Measurements from ENCODE around the gene HS3ST6. TPM values are rescaled to one million over a fixed set of nuclear protein-coding genes. Genes with fewer than 3 reads are reported as not detected.

The HS3ST6 gene
- total and polyA plus RNA-seq, 2 donors (not counting 3 experiments of a cell fraction or from before 2014, with no cell fraction given) = not detected

- Histone ChIP-seq H3K9me1 (replicated peaks; ENCODE audit: control insufficient read depth, extremely low read depth, insufficient read depth, low read length) (no peaks in the 10 kb centered on the region), H3K4me2 (ENCODE audit: insufficient read depth, low read length) (no peak overlapping the region), H3K9me3 (replicated peaks; ENCODE audit: control insufficient read depth, insufficient read depth, low read length) (no peaks in the 10 kb centered on the region), H2AFZ (ENCODE audit: low read depth, low read length) (no peak overlapping the region), H3K4me3 (replicated peaks in 1 of 3; ENCODE audit: insufficient read depth in 1 of 3, low read depth in 1 of 3, low read length in 3 of 3) (no peak overlapping the region), H4K20me1 (replicated peaks; ENCODE audit: control insufficient read depth, extremely low read depth, insufficient read depth, low read length) (no peaks in the 10 kb centered on the region), H3K4me1 (ENCODE audit: control insufficient read depth, extremely low read depth, insufficient read depth, low read length) (no peaks in the 10 kb centered on the region), H3K36me3 (ENCODE audit: control insufficient read depth in 2 of 2, extremely low read depth in 1 of 2, insufficient read depth in 2 of 2, low read length in 2 of 2) (no peaks in the 10 kb centered on the region), H3K9ac (replicated peaks; ENCODE audit: extremely low read depth, insufficient read depth, low read length) (no peak overlapping the region), H3K79me2 (ENCODE audit: control insufficient read depth, insufficient read depth, low read length) (no peaks in the 10 kb centered on the region), H3K27ac (ENCODE audit: insufficient read depth, low read depth, low read length) (no peak overlapping the region), H3K27me3 (ENCODE audit: control insufficient read depth in 2 of 2, insufficient read depth in 2 of 2, low read length in 2 of 2) (peaks cover 44 to 51% of the 10 kb centered on the region in 2 experiments)
- dilution Hi-C loops (cut with MboI; ENCODE audit: extremely low pct_ligation_motif_present, low sequenced_read_pairs) (no loop called here), intact Hi-C loops (cut with micrococcal nuclease) (loop anchor here (5.0 kb wide), 1 partner anchor 697 kb away; no protein-coding TSS in a partner anchor)
- FAIRE-seq (no peak), DNase-seq (ENCODE audit: low read depth, low spot score) (no peak)
- peak; percentile 31 for TF ChIP-seq EZH2 (IDR thresholded peaks at IDR 0.05; ENCODE audit: borderline replicate concordance, low read depth, low read length, severe bottlenecking)
- no peak for TF ChIP-seq GATA2 (IDR thresholded peaks at IDR 0.05; ENCODE audit: insufficient read depth, insufficient read length, low read depth, low read length)
- no TSS peak for BruUV-seq (replicated peaks)
- POLR2A ChIA-PET = interaction anchor here (1.1 kb wide), 1 partner anchor 8 kb away, joined by 3 read pairs; no protein-coding TSS in a partner anchor
- CTCF ChIA-PET = interaction anchor here (0.6 kb wide), 1 partner anchor 1667 kb away, joined by 3 read pairs; no protein-coding TSS in a partner anchor
These were observed 1.2 kb upstream of the HS3ST6 start for GRCh38 chr16:1919327-1919998.

GRCh38 chr16:1917665-1918350, 407 bp downstream of the HS3ST6 start:
- Histone ChIP-seq H3K9me1 (replicated peaks; ENCODE audit: control insufficient read depth, extremely low read depth, insufficient read depth, low read length) (no peaks in the 10 kb centered on the region), H2AFZ (ENCODE audit: low read depth, low read length) (no peak overlapping the region), H3K27ac (ENCODE audit: insufficient read depth, low read depth, low read length) (no peak overlapping the region), H4K20me1 (replicated peaks; ENCODE audit: control insufficient read depth, extremely low read depth, insufficient read depth, low read length) (no peaks in the 10 kb centered on the region), H3K9ac (replicated peaks; ENCODE audit: extremely low read depth, insufficient read depth, low read length) (no peak overlapping the region), H3K79me2 (ENCODE audit: control insufficient read depth, insufficient read depth, low read length) (no peaks in the 10 kb centered on the region), H3K4me1 (ENCODE audit: control insufficient read depth, extremely low read depth, insufficient read depth, low read length) (no peaks in the 10 kb centered on the region), H3K9me3 (replicated peaks; ENCODE audit: control insufficient read depth, insufficient read depth, low read length) (no peaks in the 10 kb centered on the region), H3K4me2 (ENCODE audit: insufficient read depth, low read length) (no peak overlapping the region), H3K4me3 (replicated peaks in 1 of 3; ENCODE audit: insufficient read depth in 1 of 3, low read depth in 1 of 3, low read length in 3 of 3) (no peak overlapping the region), H3K27me3 (ENCODE audit: control insufficient read depth in 2 of 2, insufficient read depth in 2 of 2, low read length in 2 of 2) (peaks cover 39 to 41% of the 10 kb centered on the region in 2 experiments), H3K36me3 (ENCODE audit: control insufficient read depth in 2 of 2, extremely low read depth in 1 of 2, insufficient read depth in 2 of 2, low read length in 2 of 2) (no peaks in the 10 kb centered on the region)
- TF ChIP-seq CTCF (IDR thresholded peaks at IDR 0.05; ENCODE audit: extremely low read depth in 1 of 2, insufficient read depth in 1 of 2, low read depth in 1 of 2, low read length in 2 of 2) (no peak), GATA2 (IDR thresholded peaks at IDR 0.05; ENCODE audit: insufficient read depth, insufficient read length, low read depth, low read length) (no peak), POLR2AphosphoS5 (IDR thresholded peaks at IDR 0.05; ENCODE audit: insufficient read depth, low read depth, low read length) (no peak), EZH2 (IDR thresholded peaks at IDR 0.05; ENCODE audit: borderline replicate concordance, low read depth, low read length, severe bottlenecking) (peak; percentile 69)
- no peak for DNase-seq (ENCODE audit: low read depth, low spot score)
- dilution Hi-C loops (cut with MboI; ENCODE audit: extremely low pct_ligation_motif_present, low sequenced_read_pairs) = no loop called here
- no TSS peak for BruUV-seq (replicated peaks)
- no peak for FAIRE-seq
- POLR2A ChIA-PET = no interaction called here
- intact Hi-C loops (cut with micrococcal nuclease) = loop anchor here (5.0 kb wide), 1 partner anchor 696 kb away; no protein-coding TSS in a partner anchor
- CTCF ChIA-PET = interaction anchor here (0.9 kb wide), 1 partner anchor 28 kb away, joined by 3 read pairs; no protein-coding TSS in a partner anchor
